Measurements from ENCODE around the gene WNT11. TPM values are rescaled to one million over a fixed set of nuclear protein-coding genes. Genes with fewer than 3 reads are reported as not detected.

WNT11 gene
- total and polyA plus RNA-seq, 12 donors = 3.8 to 88.2 (median 32.3) TPM

GRCh38 chr11:76167590-76167989, 38.7 kb downstream of the WNT11 start:
- 61 to 89% (median 77%) methylated on average over 3 to 13 of the region's 13 CpGs for WGBS, 4 donors
- Histone ChIP-seq H3K27me3 (no peaks in the 10 kb centered on the region), H3K4me1 (replicated peaks in 1 of 2) (no peaks in the 10 kb centered on the region), H3K36me3 (replicated peaks in 1 of 2) (no peaks in the 10 kb centered on the region), H3K4me3 (no peak overlapping the region), H3K27ac (no peak overlapping the region), H3K9me3 (replicated peaks in 1 of 3) (no peaks in the 10 kb centered on the region)
- intact Hi-C loops (cut with DNase I) = no loop called here
- TF ChIP-seq POLR2A (IDR thresholded peaks at IDR 0.05) = no peak
- TF ChIP-seq, protein P1, sequence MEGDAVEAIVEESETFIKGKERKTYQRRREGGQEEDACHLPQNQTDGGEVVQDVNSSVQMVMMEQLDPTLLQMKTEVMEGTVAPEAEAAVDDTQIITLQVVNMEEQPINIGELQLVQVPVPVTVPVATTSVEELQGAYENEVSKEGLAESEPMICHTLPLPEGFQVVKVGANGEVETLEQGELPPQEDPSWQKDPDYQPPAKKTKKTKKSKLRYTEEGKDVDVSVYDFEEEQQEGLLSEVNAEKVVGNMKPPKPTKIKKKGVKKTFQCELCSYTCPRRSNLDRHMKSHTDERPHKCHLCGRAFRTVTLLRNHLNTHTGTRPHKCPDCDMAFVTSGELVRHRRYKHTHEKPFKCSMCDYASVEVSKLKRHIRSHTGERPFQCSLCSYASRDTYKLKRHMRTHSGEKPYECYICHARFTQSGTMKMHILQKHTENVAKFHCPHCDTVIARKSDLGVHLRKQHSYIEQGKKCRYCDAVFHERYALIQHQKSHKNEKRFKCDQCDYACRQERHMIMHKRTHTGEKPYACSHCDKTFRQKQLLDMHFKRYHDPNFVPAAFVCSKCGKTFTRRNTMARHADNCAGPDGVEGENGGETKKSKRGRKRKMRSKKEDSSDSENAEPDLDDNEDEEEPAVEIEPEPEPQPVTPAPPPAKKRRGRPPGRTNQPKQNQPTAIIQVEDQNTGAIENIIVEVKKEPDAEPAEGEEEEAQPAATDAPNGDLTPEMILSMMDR (IDR thresholded peaks at IDR 0.05) = no peak
- no peak for DNase-seq

DNA sequence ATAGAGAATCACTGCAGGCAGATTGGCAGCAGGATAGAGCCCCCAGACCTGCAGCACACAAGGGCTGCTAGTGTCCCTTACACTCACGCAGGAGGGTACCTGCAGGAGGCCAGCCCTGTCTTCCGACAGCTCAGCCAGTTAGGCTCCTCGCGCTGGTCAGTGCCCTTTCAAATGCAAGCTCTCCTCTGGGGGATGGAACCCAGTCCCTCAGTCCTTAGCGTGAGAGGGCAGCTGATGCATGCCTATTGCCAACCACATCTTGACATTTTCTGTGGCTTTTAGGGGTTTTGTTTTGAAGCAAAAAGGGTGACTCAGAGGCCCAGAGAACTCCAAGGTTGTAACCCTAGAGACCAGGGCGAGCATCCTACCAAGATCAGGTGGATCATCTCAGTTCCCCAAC, 40.0 kb downstream of the WNT11 start:
- intact Hi-C loops (cut with DNase I) = no loop called here
- no peaks in the 10 kb centered on the region for H3K9me3 ChIP-seq (replicated peaks in 1 of 3)
- no peak for TF ChIP-seq POLR2A (IDR thresholded peaks at IDR 0.05)
- TF ChIP-seq, protein P1 (IDR thresholded peaks at IDR 0.05) = no peak
- DNase-seq = no peak
- WGBS, 4 donors = 40 to 92% (median 63%) methylated on average over 2 to 6 of the region's 6 CpGs
- H3K27me3 ChIP-seq = no peaks in the 10 kb centered on the region
- no peak overlapping the region for H3K27ac ChIP-seq
- no peak overlapping the region for H3K4me3 ChIP-seq
- no peaks in the 10 kb centered on the region for H3K4me1 ChIP-seq (replicated peaks in 1 of 2)
- no peaks in the 10 kb centered on the region for H3K36me3 ChIP-seq (replicated peaks in 1 of 2)

DNA sequence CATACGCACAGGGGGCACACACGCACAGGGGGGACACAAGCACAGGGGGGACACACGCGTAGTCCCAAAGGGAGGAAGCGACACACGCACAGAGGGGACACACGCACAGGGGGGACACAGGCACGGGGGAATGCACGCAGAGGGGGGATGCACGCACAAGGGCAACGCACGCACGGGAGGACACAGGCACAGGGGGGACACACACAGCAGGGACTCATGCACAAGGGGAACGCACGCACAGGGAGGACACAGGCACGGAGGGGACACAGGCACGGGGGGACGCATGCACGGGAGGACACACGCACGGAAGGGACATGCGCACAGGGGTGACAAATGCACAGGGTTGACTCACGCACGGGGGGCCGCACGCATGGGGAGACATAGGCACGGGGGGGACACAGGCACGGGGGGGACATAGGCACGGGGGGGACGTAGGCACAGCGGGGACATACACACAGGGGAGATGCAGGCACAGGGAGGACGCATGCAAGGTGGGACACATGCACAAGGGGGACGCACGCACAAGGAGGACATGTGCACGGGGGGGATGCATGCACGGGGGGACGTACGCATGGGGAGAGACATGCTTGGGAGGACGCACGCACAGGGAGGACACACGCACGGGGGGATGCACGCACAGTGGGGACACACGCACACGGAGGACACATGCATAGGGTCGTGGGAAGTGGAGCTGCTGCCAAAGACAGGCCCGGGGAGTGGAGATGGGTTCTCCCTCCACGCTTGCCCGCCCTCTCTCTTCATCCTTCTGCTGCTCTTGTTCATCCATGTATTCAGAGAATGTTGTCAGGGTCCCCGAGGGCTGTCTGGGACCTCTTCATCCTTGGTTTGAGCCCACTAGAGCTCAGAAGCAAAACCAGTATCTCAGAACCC, 41.2 kb downstream of the WNT11 start:
- Histone ChIP-seq H3K36me3 (replicated peaks in 1 of 2) (no peaks in the 10 kb centered on the region), H3K27ac (no peak overlapping the region), H3K4me1 (replicated peaks in 1 of 2) (no peaks in the 10 kb centered on the region), H3K9me3 (replicated peaks in 1 of 3) (no peaks in the 10 kb centered on the region), H3K27me3 (no peaks in the 10 kb centered on the region), H3K4me3 (no peak overlapping the region)
- intact Hi-C loops (cut with DNase I) = no loop called here
- TF ChIP-seq, protein P1 (IDR thresholded peaks at IDR 0.05) = no peak
- TF ChIP-seq POLR2A (IDR thresholded peaks at IDR 0.05) = no peak
- 87 to 91% (median 89%) methylated on average over 44 to 50 of the region's 50 CpGs for WGBS, 4 donors
- DNase-seq = no peak

DNA sequence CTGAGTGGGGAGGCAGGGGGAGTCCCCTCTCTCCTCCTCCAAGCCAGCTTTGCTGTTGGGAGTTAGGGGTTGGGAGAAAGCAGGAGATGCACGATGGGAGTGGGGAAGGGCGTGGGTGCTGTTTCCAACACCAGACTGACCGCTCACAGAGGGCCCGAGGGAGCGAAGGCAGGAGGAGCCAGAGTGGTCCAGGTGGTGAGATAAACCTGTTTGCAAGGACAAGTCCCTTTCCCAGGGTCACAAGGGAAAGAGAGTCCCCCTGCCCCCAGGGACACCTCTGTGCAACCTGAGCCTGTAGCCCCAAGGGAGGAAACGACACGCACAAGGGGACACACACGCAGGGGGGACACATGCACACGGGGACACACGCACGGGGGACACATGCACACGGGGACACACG, 42.2 kb downstream of the WNT11 start:
- Histone ChIP-seq H3K36me3 (replicated peaks in 1 of 2) (no peaks in the 10 kb centered on the region), H3K4me1 (replicated peaks in 1 of 2) (no peaks in the 10 kb centered on the region), H3K27me3 (no peaks in the 10 kb centered on the region), H3K4me3 (no peak overlapping the region), H3K27ac (no peak overlapping the region), H3K9me3 (replicated peaks in 1 of 3) (no peaks in the 10 kb centered on the region)
- DNase-seq = no peak
- intact Hi-C loops (cut with DNase I) = no loop called here
- WGBS, 4 donors = 78 to 91% (median 87%) methylated on average over 6 to 13 of the region's 13 CpGs
- TF ChIP-seq POLR2A (IDR thresholded peaks at IDR 0.05) = no peak
- TF ChIP-seq, protein P1 (IDR thresholded peaks at IDR 0.05) = no peak

Data from adrenal gland (tissue), 12 donors.